Ishikawa (cell line): ENCODE measurements around the gene RPS21.

ENCODE experiments used
- CEBPB ChIP-seq: IDR thresholded peaks from 2 replicates; pipeline ENCODE4 v1.6.1; 2012
- CREB1 ChIP-seq: IDR thresholded peaks from 2 replicates; pipeline ENCODE4 v1.6.1; 2012; ENCODE audit warnings: low read depth
- EGR1 ChIP-seq: IDR thresholded peaks from 2 replicates; pipeline ENCODE4 v1.6.1; 2012
- EP300 ChIP-seq: IDR thresholded peaks from 2 replicates; pipeline ENCODE4 v1.6.1; 2012; ENCODE audit warnings: borderline replicate concordance
- FOXM1 ChIP-seq: IDR thresholded peaks from 2 replicates; pipeline ENCODE4 v1.6.1; 2012; ENCODE audit warnings: low read depth, borderline replicate concordance
- NFIC ChIP-seq: IDR thresholded peaks from 2 replicates; pipeline ENCODE4 v1.6.1; 2012
- RAD21 ChIP-seq: IDR thresholded peaks from 2 replicates; pipeline ENCODE4 v1.6.1; 2012; ENCODE audit warnings: low read depth
- TAF1 ChIP-seq: IDR thresholded peaks from 2 replicates; pipeline ENCODE4 v1.6.1; 2012; ENCODE audit warnings: low read depth, mild to moderate bottlenecking
- TCF12 ChIP-seq: IDR thresholded peaks from 2 replicates; pipeline ENCODE4 v1.6.1; 2012; ENCODE audit warnings: low read depth
- TEAD4 ChIP-seq: IDR thresholded peaks from 2 replicates; pipeline ENCODE4 v1.6.1; 2012
- YY1 ChIP-seq: IDR thresholded peaks from 2 replicates; pipeline ENCODE4 v1.6.1; 2012; ENCODE audit warnings: low read depth
- ZBTB7A ChIP-seq: IDR thresholded peaks from 2 replicates; pipeline ENCODE4 v1.6.1; 2012; ENCODE audit warnings: low read depth
- TF ChIP-seq, protein P1 (sequence below): IDR thresholded peaks from 2 replicates; pipeline ENCODE4 v1.6.1; 2012; ENCODE audit warnings: low read depth, mild to moderate bottlenecking
- TF ChIP-seq, protein P2 (sequence below): IDR thresholded peaks from 2 replicates; pipeline ENCODE4 v1.6.1; 2012
- TF ChIP-seq, protein P3 (sequence below): IDR thresholded peaks from 2 replicates; pipeline ENCODE4 v1.6.1; 2012

The RPS21 gene

DNA sequence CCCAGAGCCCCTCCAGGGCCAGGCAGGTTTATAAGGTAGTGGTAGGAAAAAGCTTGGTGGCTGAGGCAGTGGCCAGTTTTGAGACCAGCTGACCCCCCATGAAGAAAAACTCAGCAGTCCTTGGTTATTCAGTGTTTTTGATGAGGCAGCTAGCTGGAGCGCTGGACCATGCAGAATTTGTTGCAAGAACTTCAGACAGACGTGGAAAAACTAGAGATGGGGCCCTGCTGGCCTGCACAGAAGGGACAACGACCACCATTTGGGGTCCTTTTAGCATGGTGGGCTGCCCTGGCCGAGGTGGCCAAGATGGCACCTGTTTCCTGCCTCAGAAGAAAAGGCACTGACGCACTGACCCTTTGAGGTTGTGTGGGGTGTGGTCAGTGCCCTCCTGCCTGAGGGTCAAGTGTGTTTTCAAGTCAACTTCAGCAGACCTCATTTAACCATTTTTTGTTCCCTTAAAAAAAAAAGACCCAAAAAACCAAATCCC, 2.7 kb downstream of the RPS21 start:
- TF ChIP-seq RAD21, result no peak
- TF ChIP-seq, protein P1, sequence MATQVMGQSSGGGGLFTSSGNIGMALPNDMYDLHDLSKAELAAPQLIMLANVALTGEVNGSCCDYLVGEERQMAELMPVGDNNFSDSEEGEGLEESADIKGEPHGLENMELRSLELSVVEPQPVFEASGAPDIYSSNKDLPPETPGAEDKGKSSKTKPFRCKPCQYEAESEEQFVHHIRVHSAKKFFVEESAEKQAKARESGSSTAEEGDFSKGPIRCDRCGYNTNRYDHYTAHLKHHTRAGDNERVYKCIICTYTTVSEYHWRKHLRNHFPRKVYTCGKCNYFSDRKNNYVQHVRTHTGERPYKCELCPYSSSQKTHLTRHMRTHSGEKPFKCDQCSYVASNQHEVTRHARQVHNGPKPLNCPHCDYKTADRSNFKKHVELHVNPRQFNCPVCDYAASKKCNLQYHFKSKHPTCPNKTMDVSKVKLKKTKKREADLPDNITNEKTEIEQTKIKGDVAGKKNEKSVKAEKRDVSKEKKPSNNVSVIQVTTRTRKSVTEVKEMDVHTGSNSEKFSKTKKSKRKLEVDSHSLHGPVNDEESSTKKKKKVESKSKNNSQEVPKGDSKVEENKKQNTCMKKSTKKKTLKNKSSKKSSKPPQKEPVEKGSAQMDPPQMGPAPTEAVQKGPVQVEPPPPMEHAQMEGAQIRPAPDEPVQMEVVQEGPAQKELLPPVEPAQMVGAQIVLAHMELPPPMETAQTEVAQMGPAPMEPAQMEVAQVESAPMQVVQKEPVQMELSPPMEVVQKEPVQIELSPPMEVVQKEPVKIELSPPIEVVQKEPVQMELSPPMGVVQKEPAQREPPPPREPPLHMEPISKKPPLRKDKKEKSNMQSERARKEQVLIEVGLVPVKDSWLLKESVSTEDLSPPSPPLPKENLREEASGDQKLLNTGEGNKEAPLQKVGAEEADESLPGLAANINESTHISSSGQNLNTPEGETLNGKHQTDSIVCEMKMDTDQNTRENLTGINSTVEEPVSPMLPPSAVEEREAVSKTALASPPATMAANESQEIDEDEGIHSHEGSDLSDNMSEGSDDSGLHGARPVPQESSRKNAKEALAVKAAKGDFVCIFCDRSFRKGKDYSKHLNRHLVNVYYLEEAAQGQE, result peak; percentile 58
- TF ChIP-seq TAF1, result peak; percentile 24; the same call in 1 of the 2 replicates

DNA sequence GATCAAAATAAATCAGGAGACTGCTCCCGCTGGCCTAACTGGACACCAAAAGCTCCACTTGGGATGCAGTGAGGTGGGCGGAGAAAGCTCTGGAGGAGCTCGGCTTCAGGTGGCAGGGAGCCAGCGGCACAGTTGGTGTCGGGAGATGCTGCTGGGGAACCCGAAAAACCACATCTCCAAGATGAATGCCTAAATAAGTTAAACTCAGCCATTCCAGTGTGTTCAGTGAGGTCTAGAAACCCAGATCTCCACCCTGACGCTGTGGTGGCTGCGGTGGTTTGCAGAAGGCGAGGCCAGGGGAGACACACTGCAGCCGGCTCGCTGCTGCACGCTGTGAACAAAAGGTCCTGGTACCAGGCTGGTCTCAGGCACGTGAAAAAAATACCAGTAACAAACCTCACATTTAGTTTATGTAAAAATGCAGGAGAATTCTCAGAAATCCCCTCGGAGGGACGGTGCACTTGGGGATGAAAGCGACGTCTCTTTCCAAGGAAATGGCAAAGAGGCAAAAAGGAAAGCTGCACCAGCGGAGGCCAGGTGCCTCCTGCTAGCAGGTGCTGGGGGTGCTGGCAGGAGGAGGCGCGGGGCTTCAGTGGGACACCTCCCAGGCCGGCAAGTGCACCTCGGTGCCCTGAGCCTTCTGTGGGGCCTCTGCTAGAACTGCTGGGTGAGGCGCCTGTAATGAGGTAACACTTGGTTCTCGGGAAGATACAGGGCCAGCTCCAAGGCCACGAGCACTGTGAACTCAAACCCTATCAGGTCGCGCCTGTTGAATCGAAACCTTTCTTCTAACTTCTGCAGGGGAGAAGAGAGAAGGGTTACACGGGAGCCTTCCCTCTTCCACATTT, 3.6 kb downstream of the RPS21 start:
- no peak for TF ChIP-seq YY1
- peak; percentile 64; the same call in 1 of the 2 replicates for TF ChIP-seq NFIC
- no peak for TF ChIP-seq EP300

DNA sequence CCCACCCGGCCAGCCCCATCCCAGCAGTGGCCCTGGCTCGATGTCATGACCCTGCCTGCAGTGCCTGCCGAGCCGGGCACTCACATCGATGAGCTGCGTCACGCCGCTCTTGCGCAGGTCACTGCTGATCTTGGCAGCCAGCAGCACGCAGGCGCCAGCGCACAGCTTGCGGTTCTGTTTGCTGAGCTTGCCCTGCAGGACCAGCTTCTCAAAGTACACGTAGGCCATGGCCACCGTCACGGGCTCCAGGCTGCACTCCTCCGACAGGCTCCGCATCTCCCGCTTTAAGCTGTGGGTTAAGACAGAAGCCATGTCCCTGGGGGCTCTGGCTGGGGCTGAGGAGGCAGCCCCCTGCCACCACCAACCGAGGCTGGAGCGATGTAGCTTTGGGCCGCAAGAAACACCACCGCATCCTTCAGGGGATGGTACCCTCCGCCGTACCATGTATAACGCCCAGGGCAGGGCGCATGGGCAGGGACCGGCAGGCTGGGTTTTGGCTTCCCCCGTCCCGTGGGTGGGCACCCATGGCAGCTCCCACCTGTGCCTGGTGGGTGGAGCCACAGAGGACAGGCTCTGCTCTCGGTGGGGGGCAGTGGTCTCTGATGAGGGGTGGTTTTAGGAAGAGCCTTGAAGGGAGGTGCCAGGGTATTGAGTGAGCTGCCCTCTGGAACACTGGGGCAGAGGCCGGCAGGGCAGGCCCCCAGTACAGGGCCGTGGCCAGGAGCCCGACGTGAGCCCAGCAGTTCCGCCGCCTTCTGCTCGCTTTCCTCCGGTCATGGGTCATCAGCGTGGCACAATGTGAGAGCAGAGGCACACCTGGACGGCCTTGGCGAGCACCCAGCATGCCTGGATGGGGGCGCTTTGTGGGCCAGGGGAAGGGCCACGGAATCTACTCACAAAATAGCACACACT, 4.5 kb downstream of the RPS21 start:
- TF ChIP-seq YY1 (no peak), CREB1 (no peak), TCF12 (peak; percentile 80; the same call in 1 of the 2 replicates), NFIC (peak; percentile 77), TEAD4 (peak; percentile 44; the same call in 1 of the 2 replicates), CEBPB (no peak), RAD21 (no peak), EP300 (peak; percentile 53; the same call in 1 of the 2 replicates), TAF1 (no peak), FOXM1 (no peak), ZBTB7A (no peak)
- TF ChIP-seq, protein P2, sequence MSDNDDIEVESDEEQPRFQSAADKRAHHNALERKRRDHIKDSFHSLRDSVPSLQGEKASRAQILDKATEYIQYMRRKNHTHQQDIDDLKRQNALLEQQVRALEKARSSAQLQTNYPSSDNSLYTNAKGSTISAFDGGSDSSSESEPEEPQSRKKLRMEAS, result no peak

DNA sequence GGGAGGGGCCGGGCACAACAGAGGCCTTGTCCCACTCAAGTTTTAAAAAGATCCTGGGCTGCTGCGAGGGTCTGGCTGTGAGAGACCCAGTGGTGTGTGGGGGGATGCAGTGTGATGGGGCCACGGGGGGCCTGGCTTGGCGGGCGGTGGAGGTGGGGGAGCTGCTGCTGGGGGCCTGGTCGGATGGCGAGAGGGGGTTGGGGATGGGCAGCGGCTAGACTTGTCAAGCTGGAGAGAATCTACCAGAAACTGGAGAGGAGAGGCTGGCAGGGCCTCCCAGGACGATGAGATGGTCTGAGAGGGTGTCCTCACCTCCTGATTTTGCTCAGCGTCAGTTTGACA, 5.1 kb downstream of the RPS21 start:
- peak; percentile 11; the same call in 1 of the 2 replicates for TF ChIP-seq TCF12
- no peak for TF ChIP-seq ZBTB7A
- TF ChIP-seq, protein P2, result peak; percentile 14; the same call in 1 of the 2 replicates

DNA sequence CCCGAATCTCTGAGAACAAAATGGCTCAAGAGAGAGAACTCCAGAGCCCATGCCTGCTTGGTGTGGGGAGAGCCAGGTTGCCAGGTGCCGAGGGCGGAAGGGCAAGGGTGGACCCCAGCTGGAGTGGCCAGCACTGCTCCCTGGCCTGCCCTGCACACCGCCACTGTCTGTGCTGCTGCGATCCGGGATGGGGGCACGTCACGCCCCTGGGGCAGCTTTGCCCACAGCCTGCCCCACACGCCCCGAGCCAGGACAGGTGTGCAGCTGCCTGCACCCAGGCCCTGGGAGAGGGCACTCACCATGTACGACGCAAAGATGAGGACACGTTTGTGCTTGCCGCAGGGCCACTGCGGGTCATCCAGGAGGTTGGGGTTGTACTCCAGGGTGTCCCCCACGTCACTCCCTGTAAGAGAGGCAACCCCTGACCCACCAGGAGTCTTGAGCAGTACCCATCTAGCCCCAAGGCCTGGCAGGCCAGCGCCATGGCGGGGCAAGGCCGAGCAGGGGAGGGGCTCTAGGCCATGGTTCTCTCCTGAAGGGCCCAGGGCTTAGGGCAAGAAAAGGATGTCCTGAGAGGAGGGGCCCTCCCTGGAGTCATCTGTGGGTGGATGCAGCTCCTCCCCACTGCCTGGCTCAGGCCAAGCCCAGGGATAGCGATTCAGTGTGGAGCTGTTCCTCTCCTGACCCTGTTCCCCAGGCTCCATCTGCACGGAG, 5.9 kb downstream of the RPS21 start:
- TF ChIP-seq CEBPB, result no peak
- TF ChIP-seq FOXM1, result no peak
- TF ChIP-seq, protein P2, result no peak
- no peak for TF ChIP-seq YY1
- no peak for TF ChIP-seq TEAD4
- TF ChIP-seq CREB1, result no peak
- no peak for TF ChIP-seq TAF1
- TF ChIP-seq, protein P3, sequence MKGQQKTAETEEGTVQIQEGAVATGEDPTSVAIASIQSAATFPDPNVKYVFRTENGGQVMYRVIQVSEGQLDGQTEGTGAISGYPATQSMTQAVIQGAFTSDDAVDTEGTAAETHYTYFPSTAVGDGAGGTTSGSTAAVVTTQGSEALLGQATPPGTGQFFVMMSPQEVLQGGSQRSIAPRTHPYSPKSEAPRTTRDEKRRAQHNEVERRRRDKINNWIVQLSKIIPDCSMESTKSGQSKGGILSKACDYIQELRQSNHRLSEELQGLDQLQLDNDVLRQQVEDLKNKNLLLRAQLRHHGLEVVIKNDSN, result no peak
- no peak for TF ChIP-seq RAD21
- no peak for TF ChIP-seq TCF12
- no peak for TF ChIP-seq NFIC
- no peak for TF ChIP-seq EP300
- TF ChIP-seq ZBTB7A, result no peak
- TF ChIP-seq, protein P1, result no peak
- TF ChIP-seq EGR1, result no peak

DNA sequence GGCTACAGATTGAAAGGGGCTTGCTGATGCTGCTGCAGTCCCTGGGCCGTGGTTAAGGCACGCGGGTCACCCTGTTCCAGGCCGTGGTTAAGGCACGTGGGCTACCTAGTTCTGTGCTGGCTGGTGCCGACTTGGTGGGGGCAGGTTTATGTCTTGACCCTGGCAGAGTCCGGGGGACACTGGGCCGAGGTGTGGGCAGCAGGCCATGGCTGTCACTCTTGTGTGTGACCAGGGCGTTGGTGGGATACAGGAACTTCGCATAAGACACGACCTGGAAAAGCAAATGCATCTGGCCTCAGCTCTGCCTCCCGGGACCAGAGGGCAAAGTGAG, 6.4 kb downstream of the RPS21 start:
- TF ChIP-seq EP300, result no peak
- TF ChIP-seq NFIC, result no peak
- no peak for TF ChIP-seq FOXM1
- TF ChIP-seq TEAD4, result no peak
